Neural cell (in vitro differentiated cells): ENCODE data around the gene ASIC1. TPM values are rescaled to one million over a fixed set of nuclear protein-coding genes. Genes with fewer than 3 reads are reported as not detected.

Experiments used
- H2AFZ ChIP-seq: fragments of 200-600, 300-800 bp; sonication (generic), shearing (Covaris generic); 2 replicates; pipeline ENCODE4 v1.6.0; 2014; ENCODE audit warnings: low read depth, mild to moderate bottlenecking, antibody characterized with exemption, low read length, moderate library complexity
- H3F3A ChIP-seq: fragments of 200-600 bp; shearing (Covaris generic); 2 replicates; pipeline ENCODE4 v1.6.1; 2016; ENCODE audit warnings: mild to moderate bottlenecking, moderate library complexity, mixed read lengths, antibody characterized with exemption, low read length; ENCODE audit not compliant: insufficient read depth, poor library complexity, severe bottlenecking
- H3K27ac ChIP-seq: fragments of 200-600, 300-800 bp; sonication (generic), shearing (Covaris generic); 2 replicates; pipeline ENCODE4 v1.5.1; 2014; ENCODE audit warnings: mild to moderate bottlenecking, low read length, moderate library complexity
- H3K27me3 ChIP-seq: fragments of 300-800, 200-600 bp; sonication (generic), shearing (Covaris generic); 2 replicates; pipeline ENCODE4 v1.6.0; 2014; ENCODE audit warnings: mild to moderate bottlenecking, low read depth, low read length, moderate library complexity; ENCODE audit not compliant: insufficient read depth
- H3K36me3 ChIP-seq: fragments of 300-800, 200-600 bp; sonication (generic), shearing (Covaris generic); 2 replicates; pipeline ENCODE4 v1.5.1; 2014; ENCODE audit warnings: mild to moderate bottlenecking, antibody characterized with exemption, low read length, moderate library complexity; ENCODE audit not compliant: insufficient read depth
- H3K4me2 ChIP-seq: fragments of 300-800, 200-600 bp; sonication (generic), shearing (Covaris generic); 2 replicates; pipeline ENCODE4 v1.6.0; 2014; ENCODE audit warnings: mild to moderate bottlenecking, low read length
- H3K4me3 ChIP-seq: fragments of 300-800, 200-600 bp; sonication (generic), shearing (Covaris generic); 2 replicates; pipeline ENCODE4 v1.5.1; 2014; ENCODE audit warnings: mild to moderate bottlenecking, low read length, moderate library complexity
- H3K79me2 ChIP-seq: fragments of 200-600 bp; shearing (Covaris generic); replicated peaks from 2 replicates; pipeline ENCODE4 v1.6.0; 2014; ENCODE audit warnings: mild to moderate bottlenecking, low read length, moderate library complexity; ENCODE audit not compliant: insufficient read depth
- H3K9ac ChIP-seq: fragments of 300-800, 200-600 bp; sonication (generic), shearing (Covaris generic); 2 replicates; pipeline ENCODE4 v1.6.1; 2016; ENCODE audit warnings: mild to moderate bottlenecking, low read length, mixed read lengths
- H3K9me2 ChIP-seq: fragments of 200-600 bp; shearing (Covaris generic); 2 replicates; pipeline ENCODE4 v1.6.1; 2016; ENCODE audit warnings: mild to moderate bottlenecking, low read length, mixed read lengths; ENCODE audit not compliant: insufficient read depth
- H3K9me3 ChIP-seq: fragments of 200-600, 300-800 bp; sonication (generic), shearing (Covaris generic); 2 replicates; pipeline ENCODE4 v1.6.1; 2016; ENCODE audit warnings: mild to moderate bottlenecking, mixed run types, low read length, moderate library complexity, mixed read lengths
- H4K20me1 ChIP-seq: fragments of 200-600 bp; shearing (Covaris generic); 2 replicates; pipeline ENCODE4 v1.6.1; 2016; ENCODE audit warnings: mild to moderate bottlenecking, mixed run types; ENCODE audit not compliant: insufficient read depth
- CTCF ChIP-seq: fragments of 450-650 bp; IDR thresholded peaks from 2 replicates; pipeline ENCODE4 v1.5.1; 2014; ENCODE audit warnings: antibody characterized with exemption, mild to moderate bottlenecking, moderate library complexity; ENCODE audit not compliant: poor library complexity, severe bottlenecking
- EP300 ChIP-seq: fragments of 450-650 bp; conservative IDR thresholded peaks from 2 replicates; pipeline ENCODE4 v1.6.1; 2014; ENCODE audit warnings: antibody characterized with exemption, mild to moderate bottlenecking, moderate library complexity; ENCODE audit not compliant: poor library complexity, severe bottlenecking
- EZH2 ChIP-seq: fragments of 200-600, 300-800 bp; shearing (Covaris generic), sonication (generic); IDR thresholded peaks from 2 replicates; pipeline ENCODE4 v1.6.1; 2014; ENCODE audit warnings: antibody characterized with exemption, low read length, borderline replicate concordance, mild to moderate bottlenecking; ENCODE audit not compliant: insufficient read depth, poor library complexity, severe bottlenecking
- MXI1 ChIP-seq: fragments of 450-650 bp; conservative IDR thresholded peaks from 2 replicates; pipeline ENCODE4 v1.6.1; 2014; ENCODE audit warnings: antibody characterized with exemption, mild to moderate bottlenecking; ENCODE audit not compliant: poor library complexity, severe bottlenecking
- POLR2AphosphoS5 ChIP-seq: IDR thresholded peaks from 2 replicates; pipeline ENCODE4 v1.6.1; 2012
- RAD21 ChIP-seq: fragments of 450-650 bp; conservative IDR thresholded peaks from 2 replicates; pipeline ENCODE4 v1.6.1; 2014; ENCODE audit warnings: antibody characterized with exemption, mild to moderate bottlenecking, moderate library complexity
- REST ChIP-seq: IDR thresholded peaks from 2 replicates; pipeline ENCODE4 v1.6.1; 2012; ENCODE audit warnings: borderline replicate concordance
- SMC3 ChIP-seq: fragments of 450-650 bp; conservative IDR thresholded peaks from 2 replicates; pipeline ENCODE4 v1.6.1; 2014; ENCODE audit warnings: antibody characterized with exemption, mild to moderate bottlenecking, moderate library complexity; ENCODE audit not compliant: poor library complexity
- TAF1 ChIP-seq: IDR thresholded peaks from 2 replicates; pipeline ENCODE4 v1.6.1; 2012; ENCODE audit warnings: low read depth
- polyA plus RNA-seq: library from polyadenylated mRNA; depleted of rRNA; stranded (reverse); fragments of >200 nt; gene quantifications from 2 replicates; pipeline ENCODE4 v1.2.3, GENCODE V29; 2014

The ASIC1 gene
- polyA plus RNA-seq, 1 donor from 2014 or later = 8.0 TPM

GRCh38 chr12:50086148-50086547, 28.8 kb downstream of the ASIC1 start:
- H3F3A ChIP-seq = peaks cover 4% of the 10 kb centered on the region

GRCh38 chr12:50087151-50087550, 29.8 kb downstream of the ASIC1 start:
- Histone ChIP-seq H3K36me3 (peaks cover 3% of the 10 kb centered on the region), H3K27ac (no peak overlapping the region), H3K27me3 (no peaks in the 10 kb centered on the region), H3K4me2 (no peak overlapping the region), H3K9me2 (no peaks in the 10 kb centered on the region), H3K4me3 (peak overlapping the region; percentile 90), H3K9me3 (no peaks in the 10 kb centered on the region), H4K20me1 (no peaks in the 10 kb centered on the region), H3K79me2 (peaks cover 15% of the 10 kb centered on the region), H3K9ac (peak overlapping the region; percentile 9), H3F3A (peaks cover 4% of the 10 kb centered on the region), H2AFZ (no peak overlapping the region)
- TF ChIP-seq RAD21 (no peak), MXI1 (no peak), EP300 (no peak), POLR2AphosphoS5 (no peak), SMC3 (no peak), CTCF (no peak)

More at GRCh38 chr12:50086148-50086547, 28.8 kb downstream of the ASIC1 start:
- Histone ChIP-seq H3K9me3 (no peaks in the 10 kb centered on the region), H3K9ac (peak overlapping the region; percentile 91), H2AFZ (no peak overlapping the region), H4K20me1 (no peaks in the 10 kb centered on the region), H3K4me3 (peak overlapping the region; percentile 90), H3K79me2 (peaks cover 15% of the 10 kb centered on the region), H3K36me3 (peaks cover 3% of the 10 kb centered on the region), H3K9me2 (no peaks in the 10 kb centered on the region), H3K27me3 (no peaks in the 10 kb centered on the region), H3K4me2 (peak overlapping the region; percentile 71), H3K27ac (peak overlapping the region; percentile 90)
- TF ChIP-seq CTCF (peak; percentile 13), RAD21 (no peak)

- Histone ChIP-seq H4K20me1 (no peaks in the 10 kb centered on the region), H3K9me2 (no peaks in the 10 kb centered on the region), H3K4me2 (no peak overlapping the region), H3K9ac (no peak overlapping the region), H2AFZ (no peak overlapping the region), H3K36me3 (peaks cover 3% of the 10 kb centered on the region), H3K4me3 (peak overlapping the region; percentile 90), H3K27me3 (no peaks in the 10 kb centered on the region), H3K27ac (no peak overlapping the region), H3K79me2 (peaks cover 15% of the 10 kb centered on the region), H3F3A (peaks cover 4% of the 10 kb centered on the region), H3K9me3 (no peaks in the 10 kb centered on the region)
- TF ChIP-seq REST (no peak), EP300 (no peak), MXI1 (no peak), CTCF (no peak), SMC3 (no peak), RAD21 (no peak), EZH2 (no peak), TAF1 (no peak), POLR2AphosphoS5 (no peak)
Observed at GRCh38 chr12:50087995-50088394, 30.6 kb downstream of the ASIC1 start.
